GM12891 (cell line): ENCODE measurements around the gene ABHD4.

Source experiments
- PAX5 ChIP-seq: IDR thresholded peaks from 2 replicates; pipeline ENCODE4 v1.6.1; 2011; ENCODE audit warnings: low read length, moderate library complexity, mild to moderate bottlenecking; ENCODE audit not compliant: insufficient read depth, severe bottlenecking
- POLR2A ChIP-seq: IDR thresholded peaks from 2 replicates; pipeline ENCODE4 v1.6.1; 2011; ENCODE audit warnings: low read depth, low read length, control low read depth
- POLR2AphosphoS5 ChIP-seq: IDR thresholded peaks from 2 replicates; pipeline ENCODE4 v1.6.1; 2011; ENCODE audit warnings: low read depth, low read length, control low read depth
- POU2F2 ChIP-seq: IDR thresholded peaks from 2 replicates; pipeline ENCODE4 v1.6.1; 2011; ENCODE audit warnings: low read depth, mild to moderate bottlenecking, control low read depth, low read length, moderate library complexity
- SPI1 ChIP-seq: IDR thresholded peaks from 2 replicates; pipeline ENCODE4 v1.6.1; 2011; ENCODE audit warnings: low read depth, low read length, control low read depth
- TAF1 ChIP-seq: IDR thresholded peaks from 2 replicates; pipeline ENCODE4 v1.6.1; 2011; ENCODE audit warnings: low read depth, low read length, control low read depth

DNA sequence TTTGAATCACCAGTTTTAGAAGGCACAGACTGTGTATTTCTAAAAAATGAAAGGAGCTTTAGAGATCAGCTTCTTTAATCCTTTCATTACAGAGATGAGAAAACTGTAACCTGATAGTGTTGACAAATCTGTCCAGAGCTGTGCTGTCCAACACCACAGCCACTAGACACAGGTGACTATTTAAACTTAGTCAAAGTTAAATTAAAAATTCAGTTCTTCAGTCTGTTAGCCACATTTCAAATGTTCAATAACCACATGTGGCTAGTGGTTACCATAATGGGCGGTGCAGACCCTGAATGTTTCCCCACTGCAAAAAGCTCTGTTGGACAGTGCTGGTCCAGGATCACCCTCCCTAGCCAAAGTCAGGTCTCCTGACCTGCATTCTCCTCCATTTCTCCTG, 30.7 kb upstream of the ABHD4 start:
- TF ChIP-seq TAF1 (no peak), POLR2A (no peak), POLR2AphosphoS5 (no peak), SPI1 (no peak), POU2F2 (no peak), PAX5 (no peak)
